GM23338 (cell line): ENCODE data around the gene BCL10. TPM values are rescaled to one million over a fixed set of nuclear protein-coding genes. Genes with fewer than 3 reads are reported as not detected.

Source experiments
- ATAC-seq: fragments of 200-7000 bp; cut with Tn5 transposase; 3 replicates; pipeline ENCODE4 v1.9.1; 2020
- DNase-seq: peaks from one replicate; pipeline ENCODE4 v3.0.0-alpha.2; 2015; ENCODE audit warnings: low spot score
- H2AFZ ChIP-seq: fragments of 200-600 bp; sonication (generic); 2 replicates; pipeline ENCODE4 v1.8.0; 2016; ENCODE audit warnings: antibody characterized with exemption, mild to moderate bottlenecking, moderate library complexity
- H3F3A ChIP-seq: fragments of 200-600 bp; sonication (generic); replicated peaks from 2 replicates; pipeline ENCODE4 v1.8.0; 2017; ENCODE audit warnings: antibody characterized with exemption, mixed run types, low read depth
- H3K27ac ChIP-seq: fragments of 200-600 bp; sonication (generic); 2 replicates; pipeline ENCODE4 v1.6.1; 2016; ENCODE audit warnings: low read depth
- H3K27me3 ChIP-seq: fragments of 200-600 bp; sonication (generic); 2 replicates; pipeline ENCODE4 v1.8.0; 2016; ENCODE audit warnings: mild to moderate bottlenecking, mixed run types, moderate library complexity; ENCODE audit not compliant: insufficient read depth
- H3K36me3 ChIP-seq: fragments of 200-600 bp; sonication (generic); 2 replicates; pipeline ENCODE4 v1.8.0; 2016; ENCODE audit warnings: mild to moderate bottlenecking; ENCODE audit not compliant: insufficient read depth
- H3K4me1 ChIP-seq: fragments of 200-600 bp; sonication (generic); 2 replicates; pipeline ENCODE4 v1.8.0; 2016; ENCODE audit warnings: mild to moderate bottlenecking, moderate library complexity; ENCODE audit not compliant: insufficient read depth
- H3K4me2 ChIP-seq: fragments of 200-600 bp; sonication (generic); 2 replicates; pipeline ENCODE4 v1.7.1; 2017; ENCODE audit warnings: mixed run types
- H3K4me3 ChIP-seq: fragments of 200-600 bp; sonication (generic); 2 replicates; pipeline ENCODE4 v1.6.1; 2016; ENCODE audit warnings: mixed run types
- H3K79me2 ChIP-seq: fragments of 200-600 bp; sonication (generic); replicated peaks from 2 replicates; pipeline ENCODE4 v1.8.0; 2017; ENCODE audit warnings: mild to moderate bottlenecking; ENCODE audit not compliant: insufficient read depth
- H3K9me2 ChIP-seq: fragments of 200-600 bp; sonication (generic); 2 replicates; pipeline ENCODE4 v1.8.0; 2017; ENCODE audit not compliant: insufficient read depth
- H4K20me1 ChIP-seq: fragments of 200-600 bp; sonication (generic); replicated peaks from 2 replicates; pipeline ENCODE4 v1.8.0; 2017; ENCODE audit warnings: mild to moderate bottlenecking; ENCODE audit not compliant: insufficient read depth
- H3K27ac Mint-ChIP-seq: 2 replicates; pipeline ENCODE4 v1.8.0; 2020; ENCODE audit warnings: inconsistent platforms, mild to moderate bottlenecking, moderate library complexity, mixed read lengths
- H3K27me3 Mint-ChIP-seq: 3 replicates; pipeline ENCODE4 v1.8.0; 2022; ENCODE audit warnings: low read depth, mild to moderate bottlenecking, moderate library complexity, mixed read lengths, inconsistent platforms; ENCODE audit not compliant: insufficient read depth, poor library complexity
- H3K36me3 Mint-ChIP-seq: 3 replicates; pipeline ENCODE4 v1.8.0; 2021; ENCODE audit warnings: low read depth, mild to moderate bottlenecking, inconsistent platforms, moderate library complexity, mixed read lengths
- H3K4me1 Mint-ChIP-seq: 3 replicates; pipeline ENCODE4 v1.8.0; 2020; ENCODE audit warnings: mild to moderate bottlenecking, inconsistent platforms, mixed read lengths
- H3K4me3 Mint-ChIP-seq: 3 replicates; pipeline ENCODE4 v1.8.0; 2021; ENCODE audit warnings: moderate library complexity, mild to moderate bottlenecking, inconsistent platforms, mixed read lengths
- H3K9me3 Mint-ChIP-seq: 3 replicates; pipeline ENCODE4 v1.8.0; 2020; ENCODE audit warnings: moderate library complexity, mild to moderate bottlenecking, inconsistent platforms, mixed read lengths
- CREB1 ChIP-seq: fragments of 250-450 bp; sonication (Bioruptor Pico); IDR thresholded peaks from 2 replicates; pipeline ENCODE4 v1.5.0; 2020; ENCODE audit warnings: low read depth, mild to moderate bottlenecking, moderate library complexity
- EZH2 ChIP-seq: fragments of 200-600 bp; sonication (generic); IDR thresholded peaks from one replicate; pipeline ENCODE4 v1.8.0; 2017; ENCODE audit warnings: antibody characterized with exemption, mild to moderate bottlenecking, low read depth; ENCODE audit not compliant: unreplicated experiment
- EZH2phosphoT487 ChIP-seq: fragments of 200-600 bp; sonication (generic); IDR thresholded peaks from one replicate; pipeline ENCODE4 v1.8.1; 2018; ENCODE audit warnings: antibody characterized with exemption; ENCODE audit not compliant: unreplicated experiment
- JUNB ChIP-seq: IDR thresholded peaks from one replicate; pipeline ENCODE4 v1.6.1; 2016; ENCODE audit warnings: antibody characterized with exemption; ENCODE audit not compliant: unreplicated experiment
- NANOG ChIP-seq: IDR thresholded peaks from 2 replicates; pipeline ENCODE4 v1.6.1; 2016; ENCODE audit warnings: antibody characterized with exemption, borderline replicate concordance
- POLR2AphosphoS5 ChIP-seq: IDR thresholded peaks from 2 replicates; pipeline ENCODE4 v1.6.1; 2016; ENCODE audit warnings: antibody characterized with exemption, low read depth
- polyA plus RNA-seq: library from polyadenylated mRNA; unstranded; fragments of >200 nt; fragmentation: Nextera tagmentation; extraction: Ambion mirVana; gene quantifications from 2 replicates; pipeline ENCODE4 v1.2.1, GENCODE V29; 2016
- total RNA-seq: library from RNA; depleted of rRNA; stranded (reverse); fragments of >200 nt; shearing (Covaris generic); gene quantifications from 2 replicates; pipeline ENCODE4 v1.2.3, GENCODE V29; 2014
- TF ChIP-seq, protein P1 (sequence below), 2 experiments: fragments of 200-600 bp in 1 of 2; sonication (generic) in 1 of 2; conservative IDR thresholded peaks; 2 replicates each; pipeline versions ENCODE4 v1.5.1 to v1.6.1; 2016 to 2017; ENCODE audit warnings: antibody characterized with exemption in 2 of 2, low read depth in 2 of 2, mild to moderate bottlenecking in 2 of 2, moderate library complexity in 1 of 2
- TF ChIP-seq, protein P2 (sequence below): fragments of 250-450 bp; sonication (Bioruptor Pico); IDR thresholded peaks from 2 replicates; pipeline ENCODE4 v1.5.0; 2020; ENCODE audit warnings: mild to moderate bottlenecking, moderate library complexity
- TF ChIP-seq, protein P3 (sequence below): IDR thresholded peaks from one replicate; pipeline ENCODE4 v1.6.1; 2018; ENCODE audit warnings: antibody characterized with exemption; ENCODE audit not compliant: unreplicated experiment
- TF ChIP-seq, protein P4 (sequence below): IDR thresholded peaks from 2 replicates; pipeline ENCODE4 v1.6.1; 2016; ENCODE audit warnings: antibody characterized with exemption

BCL10 gene
- total and polyA plus RNA-seq, 2 experiments from 2014 or later, result 23.1 to 33.7 TPM

DNA sequence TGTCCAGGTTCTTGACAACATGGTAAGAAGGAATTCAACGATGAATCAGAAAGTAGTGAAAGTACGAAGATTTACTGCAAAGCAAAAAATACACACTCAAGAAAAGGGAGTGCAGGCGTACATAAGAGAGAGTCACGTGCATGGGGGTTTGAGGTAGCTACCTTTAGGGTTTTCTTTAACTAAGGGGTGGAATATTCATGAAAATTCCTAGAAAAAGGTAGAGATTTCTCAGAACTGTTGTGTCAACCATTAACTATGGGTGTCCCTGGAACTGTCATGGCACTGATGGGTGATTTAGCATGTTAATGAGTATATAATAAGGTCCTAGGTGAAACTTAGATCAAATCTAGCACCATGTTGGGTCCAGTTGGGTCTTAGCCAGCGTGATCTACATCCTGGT, 53.1 kb downstream of the BCL10 start:
- Histone ChIP-seq H3K27me3 (no peaks in the 10 kb centered on the region), H4K20me1 (no peaks in the 10 kb centered on the region), H2AFZ (0 out of 2 replicates have a peak overlapping the region, but pooled peaks have one; percentile 4), H3K4me2 (no peak overlapping the region), H3K4me3 (no peak overlapping the region), H3K36me3 (no peaks in the 10 kb centered on the region), H3K27ac (no peak overlapping the region), H3K4me1 (peaks cover 39% of the 10 kb centered on the region), H3K9me2 (no peaks in the 10 kb centered on the region), H3F3A (no peaks in the 10 kb centered on the region), H3K79me2 (no peaks in the 10 kb centered on the region)
- Mint-ChIP-seq H3K4me1 (peaks cover 38% of the 10 kb centered on the region), H3K36me3 (no peaks in the 10 kb centered on the region), H3K27me3 (peaks cover 3% of the 10 kb centered on the region), H3K9me3 (no peaks in the 10 kb centered on the region), H3K27ac (no peak overlapping the region), H3K4me3 (no peak overlapping the region)
- DNase-seq (no peak), ATAC-seq (no peak)
- TF ChIP-seq, protein P1, sequence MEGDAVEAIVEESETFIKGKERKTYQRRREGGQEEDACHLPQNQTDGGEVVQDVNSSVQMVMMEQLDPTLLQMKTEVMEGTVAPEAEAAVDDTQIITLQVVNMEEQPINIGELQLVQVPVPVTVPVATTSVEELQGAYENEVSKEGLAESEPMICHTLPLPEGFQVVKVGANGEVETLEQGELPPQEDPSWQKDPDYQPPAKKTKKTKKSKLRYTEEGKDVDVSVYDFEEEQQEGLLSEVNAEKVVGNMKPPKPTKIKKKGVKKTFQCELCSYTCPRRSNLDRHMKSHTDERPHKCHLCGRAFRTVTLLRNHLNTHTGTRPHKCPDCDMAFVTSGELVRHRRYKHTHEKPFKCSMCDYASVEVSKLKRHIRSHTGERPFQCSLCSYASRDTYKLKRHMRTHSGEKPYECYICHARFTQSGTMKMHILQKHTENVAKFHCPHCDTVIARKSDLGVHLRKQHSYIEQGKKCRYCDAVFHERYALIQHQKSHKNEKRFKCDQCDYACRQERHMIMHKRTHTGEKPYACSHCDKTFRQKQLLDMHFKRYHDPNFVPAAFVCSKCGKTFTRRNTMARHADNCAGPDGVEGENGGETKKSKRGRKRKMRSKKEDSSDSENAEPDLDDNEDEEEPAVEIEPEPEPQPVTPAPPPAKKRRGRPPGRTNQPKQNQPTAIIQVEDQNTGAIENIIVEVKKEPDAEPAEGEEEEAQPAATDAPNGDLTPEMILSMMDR (conservative IDR thresholded peaks at IDR 0.05; ENCODE audit: low read depth in 2 of 2), result no peak
- no peak for TF ChIP-seq NANOG
- TF ChIP-seq POLR2AphosphoS5, result no peak
- TF ChIP-seq EZH2phosphoT487, result no peak
- TF ChIP-seq, protein P2, sequence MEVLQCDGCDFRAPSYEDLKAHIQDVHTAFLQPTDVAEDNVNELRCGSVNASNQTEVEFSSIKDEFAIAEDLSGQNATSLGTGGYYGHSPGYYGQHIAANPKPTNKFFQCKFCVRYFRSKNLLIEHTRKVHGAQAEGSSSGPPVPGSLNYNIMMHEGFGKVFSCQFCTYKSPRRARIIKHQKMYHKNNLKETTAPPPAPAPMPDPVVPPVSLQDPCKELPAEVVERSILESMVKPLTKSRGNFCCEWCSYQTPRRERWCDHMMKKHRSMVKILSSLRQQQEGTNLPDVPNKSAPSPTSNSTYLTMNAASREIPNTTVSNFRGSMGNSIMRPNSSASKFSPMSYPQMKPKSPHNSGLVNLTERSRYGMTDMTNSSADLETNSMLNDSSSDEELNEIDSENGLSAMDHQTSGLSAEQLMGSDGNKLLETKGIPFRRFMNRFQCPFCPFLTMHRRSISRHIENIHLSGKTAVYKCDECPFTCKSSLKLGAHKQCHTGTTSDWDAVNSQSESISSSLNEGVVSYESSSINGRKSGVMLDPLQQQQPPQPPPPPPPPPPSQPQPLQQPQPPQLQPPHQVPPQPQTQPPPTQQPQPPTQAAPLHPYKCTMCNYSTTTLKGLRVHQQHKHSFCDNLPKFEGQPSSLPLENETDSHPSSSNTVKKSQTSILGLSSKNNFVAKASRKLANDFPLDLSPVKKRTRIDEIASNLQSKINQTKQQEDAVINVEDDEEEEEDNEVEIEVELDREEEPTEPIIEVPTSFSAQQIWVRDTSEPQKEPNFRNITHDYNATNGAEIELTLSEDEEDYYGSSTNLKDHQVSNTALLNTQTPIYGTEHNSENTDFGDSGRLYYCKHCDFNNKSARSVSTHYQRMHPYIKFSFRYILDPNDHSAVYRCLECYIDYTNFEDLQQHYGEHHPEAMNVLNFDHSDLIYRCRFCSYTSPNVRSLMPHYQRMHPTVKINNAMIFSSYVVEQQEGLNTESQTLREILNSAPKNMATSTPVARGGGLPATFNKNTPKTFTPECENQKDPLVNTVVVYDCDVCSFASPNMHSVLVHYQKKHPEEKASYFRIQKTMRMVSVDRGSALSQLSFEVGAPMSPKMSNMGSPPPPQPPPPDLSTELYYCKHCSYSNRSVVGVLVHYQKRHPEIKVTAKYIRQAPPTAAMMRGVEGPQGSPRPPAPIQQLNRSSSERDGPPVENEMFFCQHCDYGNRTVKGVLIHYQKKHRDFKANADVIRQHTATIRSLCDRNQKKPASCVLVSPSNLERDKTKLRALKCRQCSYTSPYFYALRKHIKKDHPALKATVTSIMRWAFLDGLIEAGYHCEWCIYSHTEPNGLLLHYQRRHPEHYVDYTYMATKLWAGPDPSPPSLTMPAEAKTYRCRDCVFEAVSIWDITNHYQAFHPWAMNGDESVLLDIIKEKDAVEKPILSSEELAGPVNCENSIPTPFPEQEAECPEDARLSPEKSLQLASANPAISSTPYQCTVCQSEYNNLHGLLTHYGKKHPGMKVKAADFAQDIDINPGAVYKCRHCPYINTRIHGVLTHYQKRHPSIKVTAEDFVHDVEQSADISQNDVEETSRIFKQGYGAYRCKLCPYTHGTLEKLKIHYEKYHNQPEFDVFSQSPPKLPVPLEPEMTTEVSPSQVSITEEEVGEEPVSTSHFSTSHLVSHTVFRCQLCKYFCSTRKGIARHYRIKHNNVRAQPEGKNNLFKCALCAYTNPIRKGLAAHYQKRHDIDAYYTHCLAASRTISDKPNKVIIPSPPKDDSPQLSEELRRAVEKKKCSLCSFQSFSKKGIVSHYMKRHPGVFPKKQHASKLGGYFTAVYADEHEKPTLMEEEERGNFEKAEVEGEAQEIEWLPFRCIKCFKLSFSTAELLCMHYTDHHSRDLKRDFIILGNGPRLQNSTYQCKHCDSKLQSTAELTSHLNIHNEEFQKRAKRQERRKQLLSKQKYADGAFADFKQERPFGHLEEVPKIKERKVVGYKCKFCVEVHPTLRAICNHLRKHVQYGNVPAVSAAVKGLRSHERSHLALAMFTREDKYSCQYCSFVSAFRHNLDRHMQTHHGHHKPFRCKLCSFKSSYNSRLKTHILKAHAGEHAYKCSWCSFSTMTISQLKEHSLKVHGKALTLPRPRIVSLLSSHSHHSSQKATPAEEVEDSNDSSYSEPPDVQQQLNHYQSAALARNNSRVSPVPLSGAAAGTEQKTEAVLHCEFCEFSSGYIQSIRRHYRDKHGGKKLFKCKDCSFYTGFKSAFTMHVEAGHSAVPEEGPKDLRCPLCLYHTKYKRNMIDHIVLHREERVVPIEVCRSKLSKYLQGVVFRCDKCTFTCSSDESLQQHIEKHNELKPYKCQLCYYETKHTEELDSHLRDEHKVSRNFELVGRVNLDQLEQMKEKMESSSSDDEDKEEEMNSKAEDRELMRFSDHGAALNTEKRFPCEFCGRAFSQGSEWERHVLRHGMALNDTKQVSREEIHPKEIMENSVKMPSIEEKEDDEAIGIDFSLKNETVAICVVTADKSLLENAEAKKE (CRISPR knock-in tag), result no peak
- TF ChIP-seq JUNB, result no peak
- TF ChIP-seq, protein P3, sequence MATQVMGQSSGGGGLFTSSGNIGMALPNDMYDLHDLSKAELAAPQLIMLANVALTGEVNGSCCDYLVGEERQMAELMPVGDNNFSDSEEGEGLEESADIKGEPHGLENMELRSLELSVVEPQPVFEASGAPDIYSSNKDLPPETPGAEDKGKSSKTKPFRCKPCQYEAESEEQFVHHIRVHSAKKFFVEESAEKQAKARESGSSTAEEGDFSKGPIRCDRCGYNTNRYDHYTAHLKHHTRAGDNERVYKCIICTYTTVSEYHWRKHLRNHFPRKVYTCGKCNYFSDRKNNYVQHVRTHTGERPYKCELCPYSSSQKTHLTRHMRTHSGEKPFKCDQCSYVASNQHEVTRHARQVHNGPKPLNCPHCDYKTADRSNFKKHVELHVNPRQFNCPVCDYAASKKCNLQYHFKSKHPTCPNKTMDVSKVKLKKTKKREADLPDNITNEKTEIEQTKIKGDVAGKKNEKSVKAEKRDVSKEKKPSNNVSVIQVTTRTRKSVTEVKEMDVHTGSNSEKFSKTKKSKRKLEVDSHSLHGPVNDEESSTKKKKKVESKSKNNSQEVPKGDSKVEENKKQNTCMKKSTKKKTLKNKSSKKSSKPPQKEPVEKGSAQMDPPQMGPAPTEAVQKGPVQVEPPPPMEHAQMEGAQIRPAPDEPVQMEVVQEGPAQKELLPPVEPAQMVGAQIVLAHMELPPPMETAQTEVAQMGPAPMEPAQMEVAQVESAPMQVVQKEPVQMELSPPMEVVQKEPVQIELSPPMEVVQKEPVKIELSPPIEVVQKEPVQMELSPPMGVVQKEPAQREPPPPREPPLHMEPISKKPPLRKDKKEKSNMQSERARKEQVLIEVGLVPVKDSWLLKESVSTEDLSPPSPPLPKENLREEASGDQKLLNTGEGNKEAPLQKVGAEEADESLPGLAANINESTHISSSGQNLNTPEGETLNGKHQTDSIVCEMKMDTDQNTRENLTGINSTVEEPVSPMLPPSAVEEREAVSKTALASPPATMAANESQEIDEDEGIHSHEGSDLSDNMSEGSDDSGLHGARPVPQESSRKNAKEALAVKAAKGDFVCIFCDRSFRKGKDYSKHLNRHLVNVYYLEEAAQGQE, result no peak
- TF ChIP-seq, protein P4, sequence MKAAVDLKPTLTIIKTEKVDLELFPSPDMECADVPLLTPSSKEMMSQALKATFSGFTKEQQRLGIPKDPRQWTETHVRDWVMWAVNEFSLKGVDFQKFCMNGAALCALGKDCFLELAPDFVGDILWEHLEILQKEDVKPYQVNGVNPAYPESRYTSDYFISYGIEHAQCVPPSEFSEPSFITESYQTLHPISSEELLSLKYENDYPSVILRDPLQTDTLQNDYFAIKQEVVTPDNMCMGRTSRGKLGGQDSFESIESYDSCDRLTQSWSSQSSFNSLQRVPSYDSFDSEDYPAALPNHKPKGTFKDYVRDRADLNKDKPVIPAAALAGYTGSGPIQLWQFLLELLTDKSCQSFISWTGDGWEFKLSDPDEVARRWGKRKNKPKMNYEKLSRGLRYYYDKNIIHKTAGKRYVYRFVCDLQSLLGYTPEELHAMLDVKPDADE, result no peak
- no peak for TF ChIP-seq EZH2
- TF ChIP-seq CREB1 (CRISPR knock-in tag), result no peak
